GM12873 (cell line): Measurements from ENCODE around the gene FASTK.

Source experiments
- TF ChIP-seq, protein P1 (sequence below): IDR thresholded peaks from 2 replicates; pipeline ENCODE4 v1.5.1; 2012; ENCODE audit warnings: low read depth, mild to moderate bottlenecking, moderate library complexity, low read length, control low read depth; ENCODE audit not compliant: insufficient read depth; ENCODE audit errors: missing control alignments

The FASTK gene

GRCh38 chr7:151093748-151094147, 13.1 kb upstream of the FASTK start:
- TF ChIP-seq, protein P1, sequence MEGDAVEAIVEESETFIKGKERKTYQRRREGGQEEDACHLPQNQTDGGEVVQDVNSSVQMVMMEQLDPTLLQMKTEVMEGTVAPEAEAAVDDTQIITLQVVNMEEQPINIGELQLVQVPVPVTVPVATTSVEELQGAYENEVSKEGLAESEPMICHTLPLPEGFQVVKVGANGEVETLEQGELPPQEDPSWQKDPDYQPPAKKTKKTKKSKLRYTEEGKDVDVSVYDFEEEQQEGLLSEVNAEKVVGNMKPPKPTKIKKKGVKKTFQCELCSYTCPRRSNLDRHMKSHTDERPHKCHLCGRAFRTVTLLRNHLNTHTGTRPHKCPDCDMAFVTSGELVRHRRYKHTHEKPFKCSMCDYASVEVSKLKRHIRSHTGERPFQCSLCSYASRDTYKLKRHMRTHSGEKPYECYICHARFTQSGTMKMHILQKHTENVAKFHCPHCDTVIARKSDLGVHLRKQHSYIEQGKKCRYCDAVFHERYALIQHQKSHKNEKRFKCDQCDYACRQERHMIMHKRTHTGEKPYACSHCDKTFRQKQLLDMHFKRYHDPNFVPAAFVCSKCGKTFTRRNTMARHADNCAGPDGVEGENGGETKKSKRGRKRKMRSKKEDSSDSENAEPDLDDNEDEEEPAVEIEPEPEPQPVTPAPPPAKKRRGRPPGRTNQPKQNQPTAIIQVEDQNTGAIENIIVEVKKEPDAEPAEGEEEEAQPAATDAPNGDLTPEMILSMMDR, result no peak

DNA sequence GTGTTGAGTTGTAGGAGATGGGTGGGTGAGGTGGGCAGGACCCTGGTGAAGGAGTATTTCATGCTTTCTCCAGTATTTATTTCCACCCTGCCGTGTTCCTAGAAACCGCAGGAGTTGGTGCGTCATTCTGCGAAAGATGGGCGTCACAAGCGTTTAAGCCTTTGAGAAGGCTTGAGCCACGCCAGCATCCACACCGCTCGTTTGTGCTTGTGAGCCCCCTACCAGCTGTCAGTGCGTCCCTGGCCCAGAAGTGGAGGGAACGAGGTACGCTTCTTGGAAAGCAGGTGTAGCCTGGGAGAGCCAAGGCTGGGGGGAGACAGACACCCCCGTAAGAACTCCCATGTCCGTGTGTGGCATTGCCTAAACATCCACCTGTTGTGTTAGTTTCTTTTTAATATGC, 11.4 kb upstream of the FASTK start:
- TF ChIP-seq, protein P1, result no peak

- TF ChIP-seq, protein P1, result peak; percentile 70
These were observed 10.8 kb upstream of the FASTK start for GRCh38 chr7:151091431-151091830.

- TF ChIP-seq, protein P1, result no peak
These were observed 10.4 kb upstream of the FASTK start for GRCh38 chr7:151091003-151091402.

DNA sequence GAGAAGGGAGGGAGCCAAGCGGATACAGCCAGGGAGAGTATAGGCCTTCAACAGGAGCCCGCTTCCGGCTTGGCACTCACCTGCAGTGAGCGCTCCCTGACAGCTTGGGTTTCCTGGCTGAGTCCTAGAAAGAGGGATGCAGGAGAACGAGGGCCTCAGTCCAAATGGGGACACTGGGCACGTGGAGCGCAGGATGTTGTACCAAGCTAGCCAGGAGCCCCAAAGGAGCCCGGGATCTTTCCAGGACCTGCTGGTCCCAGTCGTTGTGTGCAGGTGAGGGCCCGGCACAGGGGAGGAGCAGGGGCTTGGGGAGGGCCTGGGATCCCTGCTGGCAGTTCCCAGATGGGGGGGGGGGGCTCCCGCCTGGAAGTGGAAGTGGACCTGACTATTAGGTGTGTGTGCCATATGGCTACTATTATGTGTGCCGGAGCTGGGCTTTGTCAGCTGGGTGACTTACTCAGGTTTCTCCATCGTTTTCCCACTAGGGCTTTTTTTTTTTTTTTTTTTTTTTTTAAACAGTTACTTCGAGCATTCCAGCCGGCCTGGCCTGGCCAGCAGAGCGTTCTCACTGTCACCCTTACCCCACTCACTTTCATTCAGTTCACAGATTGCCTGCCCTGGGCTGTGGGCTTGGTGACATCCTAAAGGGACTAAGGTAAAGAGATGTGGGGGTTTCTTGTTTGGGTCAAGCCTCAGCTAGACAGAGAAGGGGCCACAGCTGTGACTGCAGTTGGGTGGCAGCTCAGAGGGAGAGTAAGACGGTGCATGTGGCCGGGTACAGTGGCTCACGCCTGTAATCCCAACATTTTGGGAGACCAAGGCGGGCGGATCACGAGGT, 9.5 kb upstream of the FASTK start:
- TF ChIP-seq, protein P1, result no peak

DNA sequence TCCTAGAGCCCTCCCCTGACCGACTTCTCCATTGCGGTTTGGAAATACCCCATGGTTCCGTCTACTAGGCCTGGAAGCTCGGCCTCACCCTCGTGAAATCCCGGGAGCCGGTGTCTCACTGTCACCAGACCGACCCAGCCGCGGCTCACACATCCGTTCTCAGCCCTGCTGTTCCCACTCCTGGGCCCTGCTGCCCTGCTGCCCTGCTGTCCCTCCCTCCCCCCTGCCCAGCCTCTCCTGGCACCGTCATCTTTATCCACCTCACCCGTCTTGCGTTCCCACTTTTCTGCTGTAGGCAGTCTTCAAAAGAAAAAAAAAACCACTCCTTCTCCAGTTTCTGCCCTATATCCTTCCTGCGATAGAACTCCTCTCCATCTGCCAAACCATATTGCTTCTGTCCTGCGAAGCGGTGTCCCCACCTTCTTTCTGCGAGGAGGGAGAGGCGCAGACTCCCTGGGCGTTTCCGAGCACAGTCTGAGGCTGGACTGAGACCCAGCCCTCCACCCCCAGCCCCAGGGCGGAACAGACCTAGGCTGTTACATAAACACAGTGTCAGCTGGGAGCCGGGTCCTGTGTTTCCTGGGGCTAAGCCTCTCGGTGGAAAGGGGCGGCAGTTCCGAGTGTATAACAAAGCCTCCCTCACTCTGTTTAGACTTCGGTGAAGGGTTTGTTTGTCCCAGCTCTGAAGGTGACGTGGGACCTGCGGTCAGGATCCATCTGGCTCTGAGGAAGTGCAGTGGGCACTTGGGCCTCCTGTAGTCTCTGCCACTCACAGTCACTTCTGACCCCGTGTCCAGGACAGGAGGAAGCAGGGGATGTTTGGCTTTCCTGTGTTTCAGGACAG, 8.5 kb upstream of the FASTK start:
- TF ChIP-seq, protein P1, result no peak
